ENCODE data around the gene TIMM13. TPM values are rescaled to one million over a fixed set of nuclear protein-coding genes. Genes with fewer than 3 reads are reported as not detected.

The TIMM13 gene
- total and polyA plus RNA-seq, 2 donors (not counting 3 experiments of a cell fraction or from before 2014, with no cell fraction given) = 154 to 160 TPM

DNA sequence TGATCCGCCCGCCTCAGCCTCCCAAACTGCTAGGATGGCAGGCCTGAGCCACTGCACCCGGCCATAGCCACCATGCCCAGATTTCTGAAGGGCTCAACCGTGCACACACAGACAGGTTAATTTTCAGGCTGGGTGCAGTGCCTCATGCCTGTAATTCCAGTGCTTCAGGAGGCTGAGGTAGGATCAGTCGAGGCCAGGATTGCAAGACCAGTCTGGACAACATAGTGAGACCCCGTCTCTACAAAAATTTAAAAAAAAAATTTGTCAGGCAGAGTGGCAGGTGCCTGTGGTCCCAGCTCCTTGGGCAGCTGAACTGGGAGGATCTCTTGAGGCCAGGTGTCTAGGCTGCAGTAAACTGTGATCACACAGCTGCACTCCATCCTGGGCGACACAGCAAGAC lies 7.6 kb downstream of the TIMM13 start:
- DNase-seq (ENCODE audit: low read depth, low spot score) = no peak
- BruUV-seq (replicated peaks) = no TSS peak
- Histone ChIP-seq H3K4me2 (ENCODE audit: insufficient read depth, low read length) (no peak overlapping the region), H3K27me3 (ENCODE audit: control insufficient read depth in 2 of 2, insufficient read depth in 2 of 2, low read length in 2 of 2) (no peaks in the 10 kb centered on the region), H4K20me1 (replicated peaks; ENCODE audit: control insufficient read depth, extremely low read depth, insufficient read depth, low read length) (no peaks in the 10 kb centered on the region), H3K4me1 (ENCODE audit: control insufficient read depth, extremely low read depth, insufficient read depth, low read length) (peaks cover 2% of the 10 kb centered on the region), H3K4me3 (replicated peaks in 1 of 3; ENCODE audit: insufficient read depth in 1 of 3, low read depth in 1 of 3, low read length in 3 of 3) (no peak overlapping the region), H3K9me1 (replicated peaks; ENCODE audit: control insufficient read depth, extremely low read depth, insufficient read depth, low read length) (no peaks in the 10 kb centered on the region), H3K9ac (replicated peaks; ENCODE audit: extremely low read depth, insufficient read depth, low read length) (no peak overlapping the region), H2AFZ (ENCODE audit: low read depth, low read length) (no peak overlapping the region), H3K9me3 (replicated peaks; ENCODE audit: control insufficient read depth, insufficient read depth, low read length) (no peaks in the 10 kb centered on the region), H3K27ac (ENCODE audit: insufficient read depth, low read depth, low read length) (no peak overlapping the region), H3K79me2 (ENCODE audit: control insufficient read depth, insufficient read depth, low read length) (peaks cover 9% of the 10 kb centered on the region), H3K36me3 (ENCODE audit: control insufficient read depth in 2 of 2, extremely low read depth in 1 of 2, insufficient read depth in 2 of 2, low read length in 2 of 2) (peaks cover 0 to 1% of the 10 kb centered on the region in 2 experiments)
- intact Hi-C loops (cut with micrococcal nuclease) = no loop called here
- CTCF ChIA-PET = no interaction called here
- POLR2A ChIA-PET = no interaction called here
- dilution Hi-C loops (cut with MboI; ENCODE audit: extremely low pct_ligation_motif_present, low sequenced_read_pairs) = no loop called here
- TF ChIP-seq, protein P1, sequence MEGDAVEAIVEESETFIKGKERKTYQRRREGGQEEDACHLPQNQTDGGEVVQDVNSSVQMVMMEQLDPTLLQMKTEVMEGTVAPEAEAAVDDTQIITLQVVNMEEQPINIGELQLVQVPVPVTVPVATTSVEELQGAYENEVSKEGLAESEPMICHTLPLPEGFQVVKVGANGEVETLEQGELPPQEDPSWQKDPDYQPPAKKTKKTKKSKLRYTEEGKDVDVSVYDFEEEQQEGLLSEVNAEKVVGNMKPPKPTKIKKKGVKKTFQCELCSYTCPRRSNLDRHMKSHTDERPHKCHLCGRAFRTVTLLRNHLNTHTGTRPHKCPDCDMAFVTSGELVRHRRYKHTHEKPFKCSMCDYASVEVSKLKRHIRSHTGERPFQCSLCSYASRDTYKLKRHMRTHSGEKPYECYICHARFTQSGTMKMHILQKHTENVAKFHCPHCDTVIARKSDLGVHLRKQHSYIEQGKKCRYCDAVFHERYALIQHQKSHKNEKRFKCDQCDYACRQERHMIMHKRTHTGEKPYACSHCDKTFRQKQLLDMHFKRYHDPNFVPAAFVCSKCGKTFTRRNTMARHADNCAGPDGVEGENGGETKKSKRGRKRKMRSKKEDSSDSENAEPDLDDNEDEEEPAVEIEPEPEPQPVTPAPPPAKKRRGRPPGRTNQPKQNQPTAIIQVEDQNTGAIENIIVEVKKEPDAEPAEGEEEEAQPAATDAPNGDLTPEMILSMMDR (IDR thresholded peaks at IDR 0.05; ENCODE audit: extremely low read depth in 1 of 2, insufficient read depth in 1 of 2, low read depth in 1 of 2, low read length in 2 of 2) = no peak
- TF ChIP-seq EZH2 (IDR thresholded peaks at IDR 0.05; ENCODE audit: borderline replicate concordance, low read depth, low read length, severe bottlenecking) (no peak), POLR2AphosphoS5 (IDR thresholded peaks at IDR 0.05; ENCODE audit: insufficient read depth, low read depth, low read length) (no peak), MYC (IDR thresholded peaks at IDR 0.05; ENCODE audit: low read depth, low read length) (no peak), GATA2 (IDR thresholded peaks at IDR 0.05; ENCODE audit: insufficient read depth, insufficient read length, low read depth, low read length) (no peak), JUN (IDR thresholded peaks at IDR 0.05; ENCODE audit: borderline replicate concordance, insufficient read depth, insufficient read length, low read depth) (no peak), FOS (IDR thresholded peaks at IDR 0.05; ENCODE audit: borderline replicate concordance, insufficient read depth, low read length) (no peak)
- FAIRE-seq = no peak

Measured in endothelial cell of umbilical vein (primary cell).